H1 (cell line): ENCODE data around the gene RAD9A. TPM values are rescaled to one million over a fixed set of nuclear protein-coding genes. Genes with fewer than 3 reads are reported as not detected.

ENCODE experiments used
- CTCF ChIA-PET: fragments of 300-600 bp; sonication (Branson Sonifier 250); formaldehyde crosslinking; loops from one replicate; lab custom pipeline; 2021; ENCODE audit not compliant: partially characterized antibody; lab: Charles Lee
- POLR2A ChIA-PET: fragments of 300-600 bp; sonication (Branson Sonifier 250); formaldehyde crosslinking; loops from one replicate; lab custom pipeline; 2021; ENCODE audit warnings: inconsistent platforms; ENCODE audit not compliant: partially characterized antibody; lab: Charles Lee
- DNase-seq, 2 experiments: peaks; one replicate each; pipeline versions ENCODE4 v3.0.0 to v3.0.0-alpha.2; 2010 to 2022; ENCODE audit warnings: low spot score in 2 of 2, low read depth in 1 of 2, mixed read lengths in 1 of 2
- FAIRE-seq: peaks from 2 replicates; lab custom pipeline; 2011; peaks lifted over from hg19 to GRCh38; lab: Jason Lieb, UNC
- H2AFZ ChIP-seq: 2 replicates; pipeline ENCODE4 v1.8.1; 2012; ENCODE audit warnings: low read length, inconsistent platforms
- H2AK5ac ChIP-seq: 2 replicates; pipeline ENCODE4 v1.6.1; 2013; ENCODE audit warnings: low read depth, low read length
- H2BK120ac ChIP-seq: replicated peaks from 2 replicates; pipeline ENCODE3; 2013; ENCODE audit warnings: low read depth, low read length, inconsistent platforms
- H2BK12ac ChIP-seq: 2 replicates; pipeline ENCODE4 v1.6.1; 2013; ENCODE audit warnings: low read depth, low read length
- H2BK15ac ChIP-seq: 2 replicates; pipeline ENCODE4 v1.6.1; 2013; ENCODE audit warnings: low read length
- H2BK20ac ChIP-seq: 2 replicates; pipeline ENCODE4 v1.6.1; 2013; ENCODE audit warnings: low read length
- H2BK5ac ChIP-seq: 2 replicates; pipeline ENCODE4 v1.6.1; 2013; ENCODE audit warnings: low read depth, low read length
- H3K14ac ChIP-seq: 2 replicates; pipeline ENCODE4 v1.6.1; 2013; ENCODE audit warnings: inconsistent platforms; ENCODE audit not compliant: insufficient read length
- H3K18ac ChIP-seq: 2 replicates; pipeline ENCODE4 v1.6.1; 2013; ENCODE audit warnings: low read length; ENCODE audit errors: extremely low read depth
- H3K23ac ChIP-seq: 2 replicates; pipeline ENCODE4 v1.6.1; 2013; ENCODE audit warnings: inconsistent platforms; ENCODE audit not compliant: insufficient read length
- H3K23me2 ChIP-seq: 2 replicates; pipeline ENCODE4 v1.6.1; 2013; ENCODE audit warnings: low read depth, low read length
- H3K27ac ChIP-seq: 2 replicates; pipeline ENCODE4 v1.6.1; 2011; ENCODE audit warnings: low read depth, low read length, inconsistent platforms
- H3K27me3 ChIP-seq, 4 experiments: replicated peaks in 1 of 4; 1 replicate in 1 of 4; 2 replicates in 3 of 4; pipeline versions ENCODE4 v1.6.1 to v1.8.1; 2011 to 2013; ENCODE audit warnings: low read length in 3 of 4, mild to moderate bottlenecking in 3 of 4, inconsistent platforms in 2 of 4, mixed read lengths in 2 of 4, moderate library complexity in 1 of 4; ENCODE audit not compliant: control insufficient read depth in 3 of 4, insufficient read depth in 3 of 4; ENCODE audit errors: extremely low read depth in 1 of 4
- H3K36me3 ChIP-seq, 4 experiments: 2 replicates each; pipeline versions ENCODE4 v1.6.1 to v1.8.1; 2011 to 2013; ENCODE audit warnings: mild to moderate bottlenecking in 4 of 4, low read length in 3 of 4, moderate library complexity in 2 of 4, control low read depth in 1 of 4, inconsistent platforms in 1 of 4; ENCODE audit not compliant: insufficient read depth in 4 of 4, control insufficient read depth in 2 of 4
- H3K4ac ChIP-seq: replicated peaks from 2 replicates; pipeline ENCODE3; 2013; ENCODE audit warnings: low read length, low read depth, mixed read lengths, inconsistent platforms; ENCODE audit not compliant: insufficient read length
- H3K4me1 ChIP-seq, 4 experiments: replicated peaks in 1 of 4; 1 replicate in 1 of 4; 2 replicates in 3 of 4; pipeline versions ENCODE4 v1.6.1 to v1.8.1; 2011 to 2013; ENCODE audit warnings: low read length in 3 of 4, inconsistent platforms in 2 of 4, mixed read lengths in 1 of 4; ENCODE audit not compliant: insufficient read depth in 4 of 4, control insufficient read depth in 3 of 4
- H3K4me2 ChIP-seq, 2 experiments: 2 replicates each; pipeline versions ENCODE4 v1.6.1 to v1.8.1; 2011 to 2013; ENCODE audit warnings: low read depth in 2 of 2, low read length in 2 of 2, control low read depth in 1 of 2, inconsistent platforms in 1 of 2, mild to moderate bottlenecking in 1 of 2; ENCODE audit not compliant: insufficient read depth in 1 of 2
- H3K4me3 ChIP-seq, 4 experiments: fragments of 200-600, 300-600 bp in 1 of 4; sonication (generic), shearing (Covaris generic), sonication (Bioruptor Twin) in 1 of 4; 2 replicates each; pipeline versions ENCODE4 v1.5.1 to v1.8.1; 2011 to 2016; ENCODE audit warnings: low read length in 4 of 4, low read depth in 3 of 4, control low read depth in 2 of 4, inconsistent platforms in 2 of 4, mild to moderate bottlenecking in 2 of 4, mixed read lengths in 1 of 4, moderate library complexity in 1 of 4; ENCODE audit not compliant: insufficient read depth in 2 of 4; ENCODE audit errors: extremely low read depth in 1 of 4
- H3K56ac ChIP-seq: replicated peaks from 2 replicates; pipeline ENCODE3; 2013; ENCODE audit warnings: low read depth, mild to moderate bottlenecking, mixed read lengths, low read length, inconsistent platforms; ENCODE audit not compliant: insufficient read length
- H3K79me1 ChIP-seq: 2 replicates; pipeline ENCODE4 v1.6.1; 2013; ENCODE audit warnings: low read depth, low read length, control low read depth
- H3K79me2 ChIP-seq, 2 experiments: 2 replicates each; pipeline versions ENCODE4 v1.6.1 to v1.8.1; 2012 to 2013; ENCODE audit warnings: low read length in 2 of 2, mild to moderate bottlenecking in 2 of 2, inconsistent platforms in 1 of 2; ENCODE audit not compliant: insufficient read depth in 2 of 2, control insufficient read depth in 1 of 2
- H3K9ac ChIP-seq, 4 experiments: replicated peaks in 1 of 4; 1 replicate in 1 of 4; 2 replicates in 3 of 4; pipeline versions ENCODE4 v1.6.1 to v1.8.1; 2011 to 2013; ENCODE audit warnings: low read depth in 3 of 4, low read length in 3 of 4, control low read depth in 2 of 4, mild to moderate bottlenecking in 2 of 4, moderate library complexity in 2 of 4, inconsistent platforms in 1 of 4; ENCODE audit errors: extremely low read depth in 1 of 4
- H3K9me3 ChIP-seq, 2 experiments: 2 replicates each; pipeline versions ENCODE4 v1.6.1 to v1.8.1; 2012 to 2013; ENCODE audit warnings: mild to moderate bottlenecking in 2 of 2, moderate library complexity in 2 of 2, control low read depth in 1 of 2, inconsistent platforms in 1 of 2, low read depth in 1 of 2, low read length in 1 of 2, mixed read lengths in 1 of 2; ENCODE audit not compliant: insufficient read depth in 2 of 2
- H4K20me1 ChIP-seq, 2 experiments: replicated peaks in 1 of 2; 2 replicates each; pipeline versions ENCODE3 to v1.8.1; 2011 to 2013; ENCODE audit warnings: inconsistent platforms in 2 of 2, low read length in 2 of 2, mild to moderate bottlenecking in 1 of 2; ENCODE audit not compliant: insufficient read depth in 2 of 2, control insufficient read depth in 1 of 2
- H4K5ac ChIP-seq: 2 replicates; pipeline ENCODE4 v1.6.1; 2013; ENCODE audit warnings: low read length, low read depth, mixed read lengths, inconsistent platforms; ENCODE audit not compliant: insufficient read length
- H4K8ac ChIP-seq: 2 replicates; pipeline ENCODE4 v1.8.0; 2013; ENCODE audit warnings: mild to moderate bottlenecking, moderate library complexity, low read length, inconsistent platforms; ENCODE audit not compliant: insufficient read depth; ENCODE audit errors: extremely low read depth
- H4K91ac ChIP-seq: replicated peaks from 2 replicates; pipeline ENCODE3; 2013; ENCODE audit warnings: low read length, mixed read lengths, inconsistent platforms; ENCODE audit not compliant: insufficient read length
- CHD1 ChIP-seq: IDR thresholded peaks from 2 replicates; pipeline ENCODE4 v1.6.1; 2012; ENCODE audit warnings: low read depth, low read length, improper control_type of control experiment
- CHD2 ChIP-seq: IDR thresholded peaks from 2 replicates; pipeline ENCODE4 v1.6.1; 2012; ENCODE audit warnings: low read length, improper control_type of control experiment
- EP300 ChIP-seq, 2 experiments: IDR thresholded peaks; 1 replicate in 1 of 2; 2 replicates in 1 of 2; pipeline ENCODE4 v1.6.1; 2011 to 2012; ENCODE audit warnings: low read depth in 2 of 2, low read length in 2 of 2, mild to moderate bottlenecking in 2 of 2, borderline replicate concordance in 1 of 2, inconsistent platforms in 1 of 2, moderate library complexity in 1 of 2
- MAFK ChIP-seq: IDR thresholded peaks from 2 replicates; pipeline ENCODE4 v1.6.1; 2012; ENCODE audit warnings: low read depth, mild to moderate bottlenecking, improper control_type of control experiment, low read length
- NANOG ChIP-seq: IDR thresholded peaks from 2 replicates; pipeline ENCODE4 v1.6.1; 2011; ENCODE audit warnings: low read length, low read depth, mild to moderate bottlenecking, inconsistent platforms; ENCODE audit not compliant: insufficient read depth, poor library complexity, severe bottlenecking
- PHF8 ChIP-seq: fragments of 200-600 bp; sonication (generic); conservative IDR thresholded peaks from 2 replicates; pipeline ENCODE4 v1.7.1; 2012; ENCODE audit warnings: low read depth, mild to moderate bottlenecking, inconsistent platforms, low read length, moderate library complexity
- SIN3A ChIP-seq, 2 experiments: IDR thresholded peaks in 1 of 2; conservative IDR thresholded peaks in 1 of 2; 2 replicates each; pipeline ENCODE4 v1.6.1; 2011 to 2012; ENCODE audit warnings: low read length in 2 of 2, improper control_type of control experiment in 1 of 2, low read depth in 1 of 2, mild to moderate bottlenecking in 1 of 2
- ZNF274 ChIP-seq: IDR thresholded peaks from 2 replicates; pipeline ENCODE4 v1.7.0; 2012; ENCODE audit warnings: low read length, borderline replicate concordance; ENCODE audit errors: extremely low read depth
- WGBS, 2 experiments: shearing (Covaris generic) in 1 of 2; methylation state at CpG; one replicate each; pipeline versions ENCODE4 v1.1.6 to v1.1.7; 2013 to 2015; ENCODE audit warnings: low lambda C conversion rate in 2 of 2, mixed read lengths in 2 of 2, inconsistent platforms in 1 of 2, low coverage in 1 of 2, missing lambda C conversion rate in 1 of 2; ENCODE audit not compliant: insufficient replicate concordance in 2 of 2, insufficient coverage in 1 of 2, insufficient read length in 1 of 2; ENCODE audit errors: extremely low coverage in 1 of 2, missing lambda C conversion rate in 1 of 2; 5-methylcytosine and 5-hydroxymethylcytosine counted together
- polyA plus RNA-seq, 7 experiments: library from polyadenylated mRNA; depleted of rRNA in 3 of 7; stranded (reverse) in 5 of 7; unstranded in 2 of 7; fragments of >200 nt in 5 of 7; fragments of 200-250 nt in 2 of 7; gene quantifications; 1 replicate in 5 of 7; 2 replicates in 1 of 7; 4 replicates in 1 of 7; pipeline versions ENCODE4 v1.2.1 to v1.2.3, GENCODE V29; 2011 to 2013; ENCODE audit warnings: missing spikeins in 2 of 7, mixed read lengths in 2 of 7
- total RNA-seq: library from RNA; stranded (reverse); fragmentation: NEBNext Ultra II Directional; extraction: Animal tissue kit (Norgen Biotek cat#: 25700); gene quantifications from 2 replicates; pipeline ENCODE4 v1.2.1, GENCODE V29; 2021

Gene RAD9A
- total and polyA plus RNA-seq, 2 of the 8 experiments (the other 6 are each of a cell fraction or from before 2014, with no cell fraction given) = 22.2 to 25.5 TPM

DNA sequence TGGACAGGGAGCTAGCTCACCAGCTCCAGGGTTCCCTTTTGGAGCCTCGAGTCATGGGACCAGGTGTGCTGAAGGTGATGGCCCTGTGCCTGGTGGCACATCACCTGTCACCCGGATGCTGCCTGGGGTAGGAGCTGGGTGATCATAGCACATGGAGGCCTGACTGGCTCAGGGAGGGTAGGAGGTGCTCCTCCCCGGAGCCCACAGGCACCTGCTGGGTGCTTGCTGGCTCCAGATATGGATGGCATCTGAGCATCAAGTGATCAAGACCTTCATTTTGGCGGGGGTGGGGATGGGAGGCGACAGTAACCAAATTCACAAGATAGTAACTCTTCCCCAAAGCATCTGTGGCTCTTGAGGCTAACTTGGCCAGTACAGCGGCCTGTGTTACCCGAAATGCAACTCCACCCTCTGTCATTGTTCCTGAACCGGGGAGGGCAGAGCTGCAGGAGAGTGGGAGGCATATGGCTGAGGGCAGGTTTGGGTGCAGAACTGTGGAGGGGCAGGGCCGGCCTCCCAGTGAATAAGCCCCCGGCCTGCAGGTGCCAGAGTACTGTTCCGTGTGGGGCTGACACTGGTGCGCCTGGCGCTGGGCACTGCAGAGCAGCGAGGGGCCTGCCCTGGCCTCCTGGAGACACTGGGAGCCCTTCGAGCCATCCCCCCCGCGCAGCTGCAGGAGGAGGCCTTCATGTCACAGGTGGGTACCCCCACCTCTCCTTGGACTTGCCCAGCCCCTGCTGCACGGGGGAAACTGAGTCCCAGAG is 16.8 kb downstream of the RAD9A start:
- H3K27me3 ChIP-seq = peaks cover 0 to 16% (median 5%) of the 10 kb centered on the region in 4 experiments; a peak in 4 of 7 replicates
- H4K8ac ChIP-seq = no peak overlapping the region
- no peaks in the 10 kb centered on the region for H3K23me2 ChIP-seq
- H2BK120ac ChIP-seq = no peak overlapping the region
- H3K36me3 ChIP-seq = no peaks in the 10 kb centered on the region
- no peak overlapping the region for H3K18ac ChIP-seq
- no peak overlapping the region for H4K91ac ChIP-seq
- no peak overlapping the region for H3K4me2 ChIP-seq
- no peak overlapping the region for H3K9ac ChIP-seq
- H3K4me1 ChIP-seq = peaks cover 0 to 11% (median 7%) of the 10 kb centered on the region in 4 experiments; a peak in 5 of 7 replicates
- no peak overlapping the region for H4K5ac ChIP-seq
- no peaks in the 10 kb centered on the region for H3K79me2 ChIP-seq
- no peak overlapping the region for H3K14ac ChIP-seq
- no peak overlapping the region for H3K56ac ChIP-seq
- no peak overlapping the region for H3K23ac ChIP-seq
- no peaks in the 10 kb centered on the region for H3K9me3 ChIP-seq
- peak overlapping the region; percentile 48 for H2BK20ac ChIP-seq
- no peaks in the 10 kb centered on the region for H4K20me1 ChIP-seq
- POLR2A ChIA-PET = interaction anchor here (0.9 to 1.9 kb wide), 6 partner anchors 10 to 29 kb away, joined by 3 to 6 read pairs (median 4); partner anchors contain the start of gene PTPRCAP
- 0 out of 2 replicates have a peak overlapping the region, but pooled peaks have one; percentile 60 for H2BK12ac ChIP-seq
- no peak for TF ChIP-seq CHD2
- no peak for TF ChIP-seq SIN3A (conservative IDR thresholded peaks at IDR 0.05 in 1 of 2, IDR thresholded peaks at IDR 0.05 in 1 of 2; ENCODE audit: low read depth in 1 of 2, low read length in 2 of 2)
- TF ChIP-seq PHF8 = no peak
- no peak for TF ChIP-seq NANOG
- no peak for TF ChIP-seq MAFK
- TF ChIP-seq ZNF274 = no peak
- TF ChIP-seq EP300 (IDR thresholded peaks at IDR 0.05; ENCODE audit: borderline replicate concordance in 1 of 2, low read depth in 2 of 2, low read length in 2 of 2) = no peak
- no peak for TF ChIP-seq CHD1
- DNase-seq (no peak), FAIRE-seq (no peak)
- H3K27ac ChIP-seq = no peak overlapping the region
- 89% methylated on average over 13 of the region's 18 CpGs; no CpG with 5 or more reads in 1 of the 2 experiments for WGBS, 2 experiments
- 0 out of 2 replicates have a peak overlapping the region, but pooled peaks have one; percentile 24 for H2BK5ac ChIP-seq
- no peak overlapping the region for H2AFZ ChIP-seq
- no peak overlapping the region for H3K4me3 ChIP-seq
- 0 out of 2 replicates have a peak overlapping the region, but pooled peaks have one; percentile 1 for H2AK5ac ChIP-seq
- no peak overlapping the region for H3K4ac ChIP-seq
- H2BK15ac ChIP-seq = 0 out of 2 replicates have a peak overlapping the region, but pooled peaks have one; percentile 65
- CTCF ChIA-PET = no interaction called here
- H3K79me1 ChIP-seq = no peaks in the 10 kb centered on the region
